Endothelial cell of umbilical vein (primary cell): ENCODE measurements around the gene NLGN1. TPM values are rescaled to one million over a fixed set of nuclear protein-coding genes. Genes with fewer than 3 reads are reported as not detected.

Experiments used
- BruUV-seq: library from RNA; stranded (reverse); fragments of 400-500 nt; replicated peaks from 2 replicates; lab custom pipeline; 2021; lab: Mats Ljungman, UMichigan
- CTCF ChIA-PET: fragments of 300-600, 350-600 bp; sonication (Branson Sonifier 250); formaldehyde crosslinking; loops from one replicate; lab custom pipeline; 2021; ENCODE audit warnings: antibody characterized with exemption, inconsistent platforms; lab: Charles Lee
- POLR2A ChIA-PET: fragments of 300-600, 350-600 bp; sonication (Branson Sonifier 250); formaldehyde crosslinking; loops from one replicate; lab custom pipeline; 2021; ENCODE audit warnings: antibody characterized with exemption, inconsistent platforms; lab: Charles Lee
- DNase-seq: peaks from one replicate; pipeline ENCODE4 v3.0.0-alpha.2; 2011; ENCODE audit warnings: low read depth, low spot score
- FAIRE-seq: peaks from 2 replicates; lab custom pipeline; 2011; peaks lifted over from hg19 to GRCh38; lab: Jason Lieb, UNC
- H2AFZ ChIP-seq: 2 replicates; pipeline ENCODE4 v1.6.0; 2012; ENCODE audit warnings: low read depth, low read length, control low read depth, inconsistent platforms
- H3K27ac ChIP-seq: 2 replicates; pipeline ENCODE4 v1.5.1; 2011; ENCODE audit warnings: low read depth, mild to moderate bottlenecking, control low read depth, low read length, moderate library complexity; ENCODE audit not compliant: insufficient read depth
- H3K27me3 ChIP-seq, 2 experiments: 2 replicates each; pipeline versions ENCODE4 v1.6.0 to v1.6.1; 2011; ENCODE audit warnings: low read length in 2 of 2, mixed read lengths in 1 of 2; ENCODE audit not compliant: control insufficient read depth in 2 of 2, insufficient read depth in 2 of 2
- H3K36me3 ChIP-seq, 2 experiments: 2 replicates in 1 of 2; 3 replicates in 1 of 2; pipeline ENCODE4 v1.5.1; 2011; ENCODE audit warnings: low read length in 2 of 2, mild to moderate bottlenecking in 1 of 2, moderate library complexity in 1 of 2; ENCODE audit not compliant: control insufficient read depth in 2 of 2, insufficient read depth in 2 of 2; ENCODE audit errors: extremely low read depth in 1 of 2
- H3K4me1 ChIP-seq: 3 replicates; pipeline ENCODE4 v1.5.1; 2011; ENCODE audit warnings: mild to moderate bottlenecking, low read length; ENCODE audit not compliant: control insufficient read depth, insufficient read depth; ENCODE audit errors: extremely low read depth
- H3K4me2 ChIP-seq: 2 replicates; pipeline ENCODE4 v1.6.1; 2011; ENCODE audit warnings: low read length, control low read depth, mixed read lengths; ENCODE audit not compliant: insufficient read depth
- H3K4me3 ChIP-seq, 3 experiments: fragments of 200-600 bp in 1 of 3; sonication (generic), shearing (Covaris generic) in 1 of 3; replicated peaks in 1 of 3; 2 replicates each; pipeline ENCODE4 v1.5.1; 2011 to 2016; ENCODE audit warnings: control low read depth in 3 of 3, low read length in 3 of 3, mild to moderate bottlenecking in 2 of 3, inconsistent platforms in 1 of 3, low read depth in 1 of 3, moderate library complexity in 1 of 3; ENCODE audit not compliant: insufficient read depth in 1 of 3
- H3K79me2 ChIP-seq: 2 replicates; pipeline ENCODE4 v1.6.0; 2012; ENCODE audit warnings: low read length, inconsistent platforms; ENCODE audit not compliant: control insufficient read depth, insufficient read depth
- H3K9ac ChIP-seq: replicated peaks from 2 replicates; pipeline ENCODE3; 2011; ENCODE audit warnings: low read length, control low read depth; ENCODE audit not compliant: insufficient read depth; ENCODE audit errors: extremely low read depth
- H3K9me1 ChIP-seq: replicated peaks from 3 replicates; pipeline ENCODE4 v1.6.0; 2011; ENCODE audit warnings: mild to moderate bottlenecking, low read length; ENCODE audit not compliant: control insufficient read depth, insufficient read depth; ENCODE audit errors: extremely low read depth
- H3K9me3 ChIP-seq: replicated peaks from 2 replicates; pipeline ENCODE4 v1.5.1; 2012; ENCODE audit warnings: low read length, inconsistent platforms; ENCODE audit not compliant: control insufficient read depth, insufficient read depth
- H4K20me1 ChIP-seq: replicated peaks from 2 replicates; pipeline ENCODE3; 2011; ENCODE audit warnings: mild to moderate bottlenecking, low read length; ENCODE audit not compliant: control insufficient read depth, insufficient read depth; ENCODE audit errors: extremely low read depth
- CTCF ChIP-seq, 2 donors: IDR thresholded peaks; 1 replicate in 1 of 2; 2 replicates in 1 of 2; pipeline ENCODE4 v1.5.1; 2011; ENCODE audit warnings: low read length in 2 of 2, mild to moderate bottlenecking in 2 of 2, moderate library complexity in 2 of 2, control low read depth in 1 of 2, inconsistent platforms in 1 of 2, low read depth in 1 of 2; ENCODE audit not compliant: insufficient read depth in 1 of 2; ENCODE audit errors: extremely low read depth in 1 of 2
- EZH2 ChIP-seq: IDR thresholded peaks from 2 replicates; pipeline ENCODE4 v1.6.1; 2012; ENCODE audit warnings: borderline replicate concordance, low read depth, mild to moderate bottlenecking, moderate library complexity, low read length, inconsistent platforms; ENCODE audit not compliant: severe bottlenecking
- FOS ChIP-seq: IDR thresholded peaks from 2 replicates; pipeline ENCODE4 v1.6.1; 2011; ENCODE audit warnings: mild to moderate bottlenecking, low read length, moderate library complexity, borderline replicate concordance; ENCODE audit not compliant: insufficient read depth
- GATA2 ChIP-seq: IDR thresholded peaks from 2 replicates; pipeline ENCODE4 v1.7.0; 2011; ENCODE audit warnings: low read depth, mild to moderate bottlenecking, moderate library complexity, mixed read lengths, low read length; ENCODE audit not compliant: insufficient read length, insufficient read depth
- JUN ChIP-seq: IDR thresholded peaks from 2 replicates; pipeline ENCODE4 v1.6.1; 2011; ENCODE audit warnings: borderline replicate concordance, low read depth; ENCODE audit not compliant: insufficient read length, insufficient read depth
- MAX ChIP-seq: IDR thresholded peaks from 2 replicates; pipeline ENCODE4 v1.6.1; 2011; ENCODE audit not compliant: insufficient read depth, insufficient read length
- MYC ChIP-seq: IDR thresholded peaks from one replicate; pipeline ENCODE4 v1.6.1; 2011; ENCODE audit warnings: mild to moderate bottlenecking, low read depth, low read length
- POLR2A ChIP-seq: IDR thresholded peaks from 2 replicates; pipeline ENCODE4 v1.6.1; 2012; ENCODE audit warnings: low read depth, mild to moderate bottlenecking, control low read depth, low read length
- POLR2AphosphoS5 ChIP-seq: IDR thresholded peaks from 2 replicates; pipeline ENCODE4 v1.6.1; 2012; ENCODE audit warnings: low read depth, mild to moderate bottlenecking, control low read depth, low read length, moderate library complexity; ENCODE audit not compliant: insufficient read depth
- dilution Hi-C: fragments of 300-500 bp; cut with MboI; formaldehyde crosslinking; loops from one replicate; pipeline ENCODE4 v1.15.0; 2019; ENCODE audit warnings: low sequenced_read_pairs; ENCODE audit not compliant: extremely low pct_ligation_motif_present
- intact Hi-C: fragments of 100-400 bp; cut with micrococcal nuclease; formaldehyde crosslinking; loops from one replicate; pipeline ENCODE4 v1.10.0; 2022
- polyA plus RNA-seq, 4 experiments: library from polyadenylated mRNA; depleted of rRNA in 3 of 4; stranded (reverse) in 3 of 4; unstranded in 1 of 4; fragments of >200 nt; gene quantifications; 2 replicates each; pipeline versions ENCODE4 v1.2.1 to v1.2.3, GENCODE V29; 2011 to 2012; ENCODE audit warnings: missing spikeins in 1 of 4
- total RNA-seq: library from RNA; stranded (reverse); gene quantifications from 2 replicates; pipeline ENCODE4 v1.2.3, GENCODE V29; 2021

The NLGN1 gene
- total and polyA plus RNA-seq, 2 donors (not counting 3 experiments of a cell fraction or from before 2014, with no cell fraction given): 7.9 to 16.3 TPM

- Histone ChIP-seq H3K9ac (no peak overlapping the region), H3K4me3 (no peak overlapping the region), H3K27ac (no peak overlapping the region), H3K36me3 (no peaks in the 10 kb centered on the region), H4K20me1 (no peaks in the 10 kb centered on the region), H3K4me2 (no peak overlapping the region), H3K9me1 (no peaks in the 10 kb centered on the region), H3K9me3 (no peaks in the 10 kb centered on the region), H3K27me3 (no peaks in the 10 kb centered on the region), H2AFZ (no peak overlapping the region), H3K79me2 (no peaks in the 10 kb centered on the region), H3K4me1 (no peaks in the 10 kb centered on the region)
- intact Hi-C loops (no loop called here), dilution Hi-C loops (no loop called here)
- DNase-seq (no peak), FAIRE-seq (no peak)
- POLR2A ChIA-PET: no interaction called here
- no peak for TF ChIP-seq EZH2
- TF ChIP-seq GATA2: no peak
- TF ChIP-seq POLR2A: no peak
- TF ChIP-seq MAX: no peak
- TF ChIP-seq CTCF (IDR thresholded peaks at IDR 0.05; ENCODE audit: extremely low read depth in 1 of 2, insufficient read depth in 1 of 2, low read depth in 1 of 2, low read length in 2 of 2): no peak
- no peak for TF ChIP-seq FOS
- TF ChIP-seq MYC: no peak
- no peak for TF ChIP-seq JUN
- TF ChIP-seq POLR2AphosphoS5: no peak
- CTCF ChIA-PET: no interaction called here
- BruUV-seq: no TSS peak
These were observed 718.9 kb downstream of the NLGN1 start for GRCh38 chr3:174116421-174116820.
